SK-N-MC (cell line): ENCODE results near the gene FAM76B.

Experiments used
- EZH2 ChIP-seq: fragments of 200-600 bp; sonication (generic); IDR thresholded peaks from one replicate; pipeline ENCODE4 v1.6.1; 2017; ENCODE audit warnings: antibody characterized with exemption
- POLR2AphosphoS5 ChIP-seq: IDR thresholded peaks from 2 replicates; pipeline ENCODE4 v1.6.1; 2012; ENCODE audit warnings: mild to moderate bottlenecking, low read depth, low read length, borderline replicate concordance

DNA sequence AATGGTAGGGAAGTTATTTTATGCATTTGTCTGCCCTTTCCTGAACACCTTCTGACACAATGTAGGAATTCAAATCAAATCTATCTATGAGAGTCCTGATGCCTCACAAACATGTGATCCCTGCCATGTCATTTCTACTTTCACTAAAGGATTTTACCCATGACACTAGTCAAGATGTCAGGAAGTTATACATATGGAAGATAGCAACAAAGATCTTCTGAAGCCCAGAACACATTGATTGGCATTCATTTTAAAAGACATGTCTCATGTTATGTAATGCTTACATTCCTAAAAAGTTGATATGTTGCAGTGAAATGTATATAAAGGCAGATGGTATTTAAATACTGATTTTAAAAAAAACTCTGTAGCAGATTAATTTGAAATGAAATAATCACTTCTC, 61.5 kb downstream of the FAM76B start:
- TF ChIP-seq POLR2AphosphoS5 = no peak
- TF ChIP-seq EZH2 = no peak
